Ascending aorta (tissue), 2 donors: ENCODE results near the gene PTX3. TPM values are rescaled to one million over a fixed set of nuclear protein-coding genes. Genes with fewer than 3 reads are reported as not detected.

Experiments
- DNase-seq, 2 donors: peaks; one replicate each; pipeline ENCODE4 v3.0.0-alpha.2; 2019; ENCODE audit warnings: low spot score in 2 of 2
- H3K27ac ChIP-seq, 2 donors: fragments of 200-600 bp; sonication (generic); one replicate each; pipeline ENCODE4 v1.5.1; 2016 to 2017; ENCODE audit warnings: mild to moderate bottlenecking in 1 of 2
- H3K27me3 ChIP-seq: fragments of 200-600 bp; sonication (generic); one replicate; pipeline ENCODE4 v1.5.1; 2017
- H3K36me3 ChIP-seq, 2 donors: fragments of 200-600 bp; sonication (generic); one replicate each; pipeline ENCODE4 v1.5.1; 2016
- H3K4me1 ChIP-seq, 2 donors: fragments of 200-600 bp; sonication (generic); one replicate each; pipeline ENCODE4 v1.5.1; 2016 to 2017; ENCODE audit warnings: mild to moderate bottlenecking in 1 of 2
- H3K4me3 ChIP-seq, 2 donors: fragments of 200-600 bp; sonication (generic); one replicate each; pipeline ENCODE4 v1.5.1; 2016 to 2017; ENCODE audit warnings: mild to moderate bottlenecking in 1 of 2
- H3K9me3 ChIP-seq, 2 donors: fragments of 200-600 bp; sonication (generic); one replicate each; pipeline ENCODE4 v1.5.1; 2016
- intact Hi-C: fragments of 100-400 bp; cut with DNase I; formaldehyde crosslinking; loops from one replicate; pipeline ENCODE4 v1.15.1; 2023
- total RNA-seq: library from RNA; depleted of rRNA; stranded (reverse); fragments of >200 nt; gene quantifications from one replicate; pipeline ENCODE4 v1.1.0, GENCODE V29; 2016
- TF ChIP-seq, protein P1 (sequence below), 3 experiments: fragments of 200-600 bp in 2 of 3; fragments of 450-650 bp in 1 of 3; sonication (generic) in 2 of 3; IDR thresholded peaks; one replicate each; pipeline ENCODE4 v1.5.1; 2016 to 2019; ENCODE audit warnings: antibody characterized with exemption in 3 of 3, mild to moderate bottlenecking in 1 of 3, moderate library complexity in 1 of 3

The PTX3 gene
- total RNA-seq, 1 donor from 2014 or later: 9.2 TPM

DNA sequence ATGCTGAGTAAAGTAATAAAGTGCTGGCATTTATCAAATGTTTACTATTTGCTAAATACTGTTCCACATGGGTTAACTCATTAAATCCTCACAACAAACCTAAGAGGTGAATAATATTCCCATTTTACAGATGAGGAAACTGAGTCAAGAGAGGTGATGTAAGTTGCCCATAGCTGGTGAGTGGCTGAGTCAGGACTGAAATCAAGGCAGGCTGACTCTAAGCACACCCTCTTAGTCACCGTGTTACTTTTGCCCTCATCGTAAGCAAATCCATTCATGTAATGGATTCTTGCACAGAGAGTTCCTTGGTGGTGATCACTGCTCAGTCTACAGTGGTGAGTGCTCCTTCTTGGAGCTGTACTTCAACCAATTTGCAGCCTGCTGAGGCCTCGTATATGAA lies 28.9 kb upstream of the PTX3 start:
- intact Hi-C loops: no loop called here
- TF ChIP-seq, protein P1, sequence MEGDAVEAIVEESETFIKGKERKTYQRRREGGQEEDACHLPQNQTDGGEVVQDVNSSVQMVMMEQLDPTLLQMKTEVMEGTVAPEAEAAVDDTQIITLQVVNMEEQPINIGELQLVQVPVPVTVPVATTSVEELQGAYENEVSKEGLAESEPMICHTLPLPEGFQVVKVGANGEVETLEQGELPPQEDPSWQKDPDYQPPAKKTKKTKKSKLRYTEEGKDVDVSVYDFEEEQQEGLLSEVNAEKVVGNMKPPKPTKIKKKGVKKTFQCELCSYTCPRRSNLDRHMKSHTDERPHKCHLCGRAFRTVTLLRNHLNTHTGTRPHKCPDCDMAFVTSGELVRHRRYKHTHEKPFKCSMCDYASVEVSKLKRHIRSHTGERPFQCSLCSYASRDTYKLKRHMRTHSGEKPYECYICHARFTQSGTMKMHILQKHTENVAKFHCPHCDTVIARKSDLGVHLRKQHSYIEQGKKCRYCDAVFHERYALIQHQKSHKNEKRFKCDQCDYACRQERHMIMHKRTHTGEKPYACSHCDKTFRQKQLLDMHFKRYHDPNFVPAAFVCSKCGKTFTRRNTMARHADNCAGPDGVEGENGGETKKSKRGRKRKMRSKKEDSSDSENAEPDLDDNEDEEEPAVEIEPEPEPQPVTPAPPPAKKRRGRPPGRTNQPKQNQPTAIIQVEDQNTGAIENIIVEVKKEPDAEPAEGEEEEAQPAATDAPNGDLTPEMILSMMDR (IDR thresholded peaks at IDR 0.05): no peak

DNA sequence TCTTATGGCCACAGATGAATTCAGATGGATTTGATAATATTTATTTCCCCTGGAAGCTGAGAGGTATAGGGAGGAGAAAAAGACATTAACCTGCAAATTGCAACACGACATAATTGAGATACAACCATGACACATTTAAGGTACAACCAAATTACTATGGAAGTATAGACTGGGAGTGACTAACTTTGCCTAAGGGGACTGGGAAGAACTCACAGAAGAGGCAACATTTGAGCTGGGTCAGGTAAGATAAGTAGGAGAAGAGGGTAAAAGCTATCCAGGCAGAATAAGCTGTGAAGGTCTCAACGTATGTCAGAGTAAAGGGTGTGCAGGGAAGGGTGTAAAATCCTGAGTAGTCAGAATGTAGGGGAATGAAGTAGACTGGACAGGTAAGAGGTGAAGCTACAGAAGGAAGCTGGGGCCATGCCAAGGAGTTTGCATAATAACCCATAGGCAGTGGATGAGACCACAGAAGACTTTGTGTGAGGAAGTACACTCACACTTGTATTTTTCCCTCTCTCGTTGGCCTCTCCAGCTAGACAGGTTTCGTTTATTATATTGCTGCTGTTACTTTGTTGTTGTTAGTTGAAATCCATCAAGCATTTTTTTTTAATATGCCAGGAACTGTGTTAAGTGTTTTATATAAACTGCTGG lies 28.0 kb upstream of the PTX3 start:
- Histone ChIP-seq H3K36me3 (no peaks in the 10 kb centered on the region), H3K9me3 (no peaks in the 10 kb centered on the region), H3K27ac (no peak overlapping the region), H3K4me1 (no peaks in the 10 kb centered on the region), H3K27me3 (no peaks in the 10 kb centered on the region), H3K4me3 (no peak overlapping the region)
- no peak for DNase-seq
- TF ChIP-seq, protein P1 (IDR thresholded peaks at IDR 0.05): no peak
- intact Hi-C loops: no loop called here

More for the DNA sequence above, 28.9 kb upstream of the PTX3 start:
- Histone ChIP-seq H3K9me3 (no peaks in the 10 kb centered on the region), H3K4me1 (no peaks in the 10 kb centered on the region), H3K27me3 (no peaks in the 10 kb centered on the region), H3K27ac (no peak overlapping the region), H3K36me3 (no peaks in the 10 kb centered on the region), H3K4me3 (no peak overlapping the region)
- DNase-seq: no peak

GRCh38 chr3:157409516-157409915 lies 27.1 kb upstream of the PTX3 start:
- Histone ChIP-seq H3K27ac (no peak overlapping the region), H3K4me3 (no peak overlapping the region), H3K36me3 (no peaks in the 10 kb centered on the region), H3K9me3 (no peaks in the 10 kb centered on the region), H3K27me3 (no peaks in the 10 kb centered on the region), H3K4me1 (no peaks in the 10 kb centered on the region)
- TF ChIP-seq, protein P1 (IDR thresholded peaks at IDR 0.05): no peak
- no peak for DNase-seq
- intact Hi-C loops: no loop called here

DNA sequence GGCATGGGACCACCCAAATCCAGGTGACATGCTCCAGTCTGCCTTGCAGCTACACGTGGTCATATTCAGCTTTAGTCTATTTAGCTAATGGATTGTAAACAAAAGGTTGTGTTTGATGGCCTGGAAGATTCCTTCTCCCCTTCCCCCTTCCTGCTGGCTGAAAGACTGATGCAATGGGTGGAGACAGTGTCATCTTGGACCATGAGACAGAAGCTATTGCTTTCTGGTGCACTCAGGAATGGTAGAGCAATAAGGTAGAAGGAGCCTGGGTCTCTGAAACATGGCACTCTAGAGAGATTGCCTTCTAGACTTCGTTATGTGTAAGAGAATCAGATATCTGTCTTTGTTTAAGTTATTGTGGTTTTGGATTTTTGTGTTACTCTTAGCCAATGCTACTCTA lies 25.7 kb upstream of the PTX3 start:
- Histone ChIP-seq H3K27me3 (no peaks in the 10 kb centered on the region), H3K36me3 (no peaks in the 10 kb centered on the region), H3K4me1 (no peaks in the 10 kb centered on the region), H3K4me3 (no peak overlapping the region), H3K27ac (no peak overlapping the region), H3K9me3 (no peaks in the 10 kb centered on the region)
- no peak for DNase-seq
- TF ChIP-seq, protein P1 (IDR thresholded peaks at IDR 0.05): no peak
- intact Hi-C loops: no loop called here

DNA sequence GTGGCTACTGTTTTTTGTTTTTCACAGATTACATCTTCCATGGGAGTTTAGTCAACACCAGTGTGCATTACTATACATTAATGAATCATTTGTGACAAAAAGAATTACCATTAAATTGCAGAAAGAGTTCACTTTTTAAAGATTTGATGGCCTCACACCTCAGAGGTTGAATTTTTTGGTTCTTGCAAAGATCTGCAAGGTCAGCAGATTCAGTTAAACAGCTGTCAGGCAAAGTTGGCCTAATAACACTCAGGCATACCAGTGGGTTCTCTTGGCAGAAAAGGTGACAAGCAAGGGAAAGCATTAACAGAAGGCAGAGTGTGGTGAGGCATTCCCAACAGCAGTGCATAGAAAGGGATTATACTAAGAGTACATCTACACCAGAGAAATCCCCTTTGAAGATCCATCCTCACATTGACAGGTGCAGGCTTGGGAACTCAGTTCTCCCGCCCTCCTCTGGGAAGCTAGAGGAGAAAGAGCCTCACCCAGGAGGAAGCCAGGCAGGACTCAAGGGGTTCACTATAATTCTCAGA lies 24.3 kb upstream of the PTX3 start:
- H3K4me1 ChIP-seq: no peaks in the 10 kb centered on the region

More for the DNA sequence above, 24.3 kb upstream of the PTX3 start:
- Histone ChIP-seq H3K27me3 (no peaks in the 10 kb centered on the region), H3K27ac (no peak overlapping the region), H3K36me3 (no peaks in the 10 kb centered on the region), H3K4me3 (no peak overlapping the region), H3K9me3 (no peaks in the 10 kb centered on the region)
- TF ChIP-seq, protein P1 (IDR thresholded peaks at IDR 0.05): no peak
- intact Hi-C loops: no loop called here
- DNase-seq: no peak
